HCT116 (cell line): ENCODE measurements around the gene WDR38. TPM values are rescaled to one million over a fixed set of nuclear protein-coding genes. Genes with fewer than 3 reads are reported as not detected.

Experiments
- ATAC-seq: fragments of 200-7000 bp; cut with Tn5 transposase; 2 replicates; pipeline ENCODE4 v1.9.1; 2020; ENCODE audit warnings: mild to moderate bottlenecking, moderate library complexity
- BruUV-seq: library from RNA; stranded (reverse); fragments of 400-500 nt; replicated peaks from 2 replicates; lab custom pipeline; 2021; lab: Mats Ljungman, UMichigan
- CTCF ChIA-PET: fragments of 300-600 bp; sonication (Branson Sonifier 250); formaldehyde crosslinking; loops from one replicate; lab custom pipeline; 2021; ENCODE audit warnings: antibody characterized with exemption; lab: Charles Lee
- POLR2A ChIA-PET: fragments of 300-600, 350-600 bp; sonication (Branson Sonifier 250); formaldehyde crosslinking; loops from one replicate; lab custom pipeline; 2021; ENCODE audit warnings: antibody characterized with exemption; lab: Charles Lee
- RAD21 ChIA-PET, 2 experiments: fragments of 300-600 bp; sonication (Branson Sonifier 250); formaldehyde crosslinking; loops; one replicate each; lab custom pipeline; 2023; ENCODE audit warnings: low total read pairs in 2 of 2; ENCODE audit not compliant: uncharacterized antibody in 2 of 2, unreplicated experiment in 2 of 2, low non-redundant PET in 1 of 2; lab: Charles Lee
- DNase-seq: peaks from one replicate; pipeline ENCODE4 v3.0.0-alpha.2; 2010; ENCODE audit warnings: low read depth, low spot score
- H2AFZ ChIP-seq: fragments of 200-600 bp; shearing (Covaris generic), sonication (generic); 2 replicates; pipeline ENCODE4 v1.6.1; 2017; ENCODE audit warnings: low read depth, mixed run types, mixed read lengths, antibody characterized with exemption, low read length; ENCODE audit not compliant: poor library complexity, severe bottlenecking
- H3K27ac ChIP-seq: 2 replicates; pipeline ENCODE4 v1.5.1; 2012; ENCODE audit warnings: low read depth, low read length
- H3K27me3 ChIP-seq: fragments of 200-600 bp; sonication (generic); 2 replicates; pipeline ENCODE4 v1.6.1; 2016; ENCODE audit warnings: mixed run types, low read length, mixed read lengths; ENCODE audit not compliant: insufficient read depth
- H3K36me3 ChIP-seq, 2 experiments: fragments of 200-500 bp in 1 of 2; fragments of 200-600 bp in 1 of 2; sonication (Bioruptor generic) in 1 of 2; sonication (generic) in 1 of 2; 2 replicates each; pipeline versions ENCODE4 v1.5.1 to v1.6.1; 2014 to 2016; ENCODE audit warnings: low read length in 2 of 2, inconsistent platforms in 1 of 2, mixed read lengths in 1 of 2, mixed run types in 1 of 2; ENCODE audit not compliant: insufficient read depth in 2 of 2, control insufficient read depth in 1 of 2
- H3K4me1 ChIP-seq, 2 experiments: fragments of 200-600 bp in 1 of 2; sonication (generic) in 1 of 2; 2 replicates each; pipeline versions ENCODE4 v1.5.1 to v1.6.1; 2012 to 2017; ENCODE audit warnings: low read length in 2 of 2, inconsistent platforms in 1 of 2, mild to moderate bottlenecking in 1 of 2, mixed read lengths in 1 of 2, mixed run types in 1 of 2, moderate library complexity in 1 of 2; ENCODE audit not compliant: insufficient read depth in 2 of 2, control insufficient read depth in 1 of 2
- H3K4me2 ChIP-seq: fragments of 200-600 bp; sonication (generic); 2 replicates; pipeline ENCODE4 v1.6.1; 2017; ENCODE audit warnings: mixed run types, low read length, mixed read lengths
- H3K4me3 ChIP-seq, 2 experiments: fragments of 200-600 bp in 1 of 2; sonication (generic) in 1 of 2; replicated peaks in 1 of 2; 2 replicates each; pipeline ENCODE4 v1.5.1; 2011 to 2016; ENCODE audit warnings: low read length in 2 of 2, control low read depth in 1 of 2, low read depth in 1 of 2, mild to moderate bottlenecking in 1 of 2, mixed read lengths in 1 of 2, mixed run types in 1 of 2
- H3K79me2 ChIP-seq: fragments of 200-600 bp; sonication (generic); 2 replicates; pipeline ENCODE4 v1.6.1; 2017; ENCODE audit warnings: mild to moderate bottlenecking, mixed run types, low read length, moderate library complexity, mixed read lengths; ENCODE audit not compliant: insufficient read depth
- H3K9ac ChIP-seq: fragments of 200-600 bp; sonication (generic); 2 replicates; pipeline ENCODE4 v1.6.1; 2016; ENCODE audit warnings: low read length, mixed read lengths
- H3K9me2 ChIP-seq: fragments of 200-600 bp; sonication (generic), shearing (Covaris generic); 2 replicates; pipeline ENCODE4 v1.6.1; 2017; ENCODE audit warnings: mixed run types, mild to moderate bottlenecking, moderate library complexity; ENCODE audit not compliant: insufficient read depth
- H3K9me3 ChIP-seq, 2 experiments: fragments of 200-500 bp in 1 of 2; fragments of 200-600 bp in 1 of 2; sonication (Bioruptor generic) in 1 of 2; sonication (generic) in 1 of 2; 2 replicates each; pipeline ENCODE4 v1.6.1; 2014 to 2017; ENCODE audit warnings: low read length in 2 of 2, mixed read lengths in 2 of 2, inconsistent platforms in 1 of 2, low read depth in 1 of 2, mild to moderate bottlenecking in 1 of 2, mixed run types in 1 of 2, moderate library complexity in 1 of 2; ENCODE audit not compliant: control insufficient read depth in 1 of 2, insufficient read depth in 1 of 2
- H4K20me1 ChIP-seq: fragments of 200-600 bp; sonication (generic), shearing (Covaris generic); 2 replicates; pipeline ENCODE4 v1.6.1; 2017; ENCODE audit warnings: mixed run types, mild to moderate bottlenecking, moderate library complexity; ENCODE audit not compliant: insufficient read depth
- CBX3 ChIP-seq: IDR thresholded peaks from 2 replicates; pipeline ENCODE4 v1.6.1; 2012; ENCODE audit warnings: low read depth
- CEBPB ChIP-seq: IDR thresholded peaks from 2 replicates; pipeline ENCODE4 v1.6.1; 2012; ENCODE audit warnings: low read depth
- EGR1 ChIP-seq: IDR thresholded peaks from 2 replicates; pipeline ENCODE4 v1.6.1; 2012; ENCODE audit warnings: low read depth
- EZH2phosphoT487 ChIP-seq: fragments of 200-600 bp; IDR thresholded peaks from 2 replicates; pipeline ENCODE4 v1.6.1; 2018; ENCODE audit warnings: antibody characterized with exemption, borderline replicate concordance
- FOSL1 ChIP-seq: IDR thresholded peaks from 2 replicates; pipeline ENCODE4 v1.6.1; 2012; ENCODE audit warnings: low read depth
- JUND ChIP-seq: IDR thresholded peaks from 2 replicates; pipeline ENCODE4 v1.6.1; 2012
- POLR2AphosphoS5 ChIP-seq: IDR thresholded peaks from 2 replicates; pipeline ENCODE4 v1.6.1; 2011; ENCODE audit warnings: mild to moderate bottlenecking, low read depth, low read length, moderate library complexity
- RAD21 ChIP-seq: IDR thresholded peaks from 2 replicates; pipeline ENCODE4 v1.6.1; 2012; ENCODE audit warnings: low read depth, mild to moderate bottlenecking
- SRF ChIP-seq: IDR thresholded peaks from 2 replicates; pipeline ENCODE4 v1.6.1; 2012; ENCODE audit warnings: low read depth
- TCF7L2 ChIP-seq: IDR thresholded peaks from 2 replicates; pipeline ENCODE4 v1.7.0; 2011; ENCODE audit warnings: borderline replicate concordance, inconsistent platforms; ENCODE audit not compliant: insufficient read depth, insufficient read length; ENCODE audit errors: extremely low read depth
- ZFX ChIP-seq: fragments of 450-650 bp; IDR thresholded peaks from 2 replicates; pipeline ENCODE4 v1.6.1; 2017
- ZNF274 ChIP-seq: fragments of 200-500 bp; sonication (Bioruptor generic); IDR thresholded peaks from 2 replicates; pipeline ENCODE4 v1.6.1; 2014; ENCODE audit warnings: mild to moderate bottlenecking, low read depth, low read length, inconsistent platforms
- intact Hi-C: fragments of 100-400 bp; cut with micrococcal nuclease; formaldehyde crosslinking; loops from 2 replicates; pipeline ENCODE4 v1.10.0; 2022
- total RNA-seq: library from RNA; stranded (reverse); gene quantifications from one replicate; pipeline ENCODE4 v1.2.1, GENCODE V29; 2021; ENCODE audit not compliant: unreplicated experiment
- TF ChIP-seq, protein P1 (sequence below): IDR thresholded peaks from 2 replicates; pipeline ENCODE4 v1.6.1; 2011; ENCODE audit warnings: mild to moderate bottlenecking, low read length, moderate library complexity; ENCODE audit not compliant: insufficient replicate concordance; ENCODE audit errors: extremely low read depth
- TF ChIP-seq, protein P2 (sequence below): IDR thresholded peaks from 2 replicates; pipeline ENCODE4 v1.6.1; 2012
- TF ChIP-seq, protein P3 (sequence below): IDR thresholded peaks from 2 replicates; pipeline ENCODE4 v1.6.1; 2012

The WDR38 gene
- total RNA-seq, 1 experiment from 2014 or later, result not detected

DNA sequence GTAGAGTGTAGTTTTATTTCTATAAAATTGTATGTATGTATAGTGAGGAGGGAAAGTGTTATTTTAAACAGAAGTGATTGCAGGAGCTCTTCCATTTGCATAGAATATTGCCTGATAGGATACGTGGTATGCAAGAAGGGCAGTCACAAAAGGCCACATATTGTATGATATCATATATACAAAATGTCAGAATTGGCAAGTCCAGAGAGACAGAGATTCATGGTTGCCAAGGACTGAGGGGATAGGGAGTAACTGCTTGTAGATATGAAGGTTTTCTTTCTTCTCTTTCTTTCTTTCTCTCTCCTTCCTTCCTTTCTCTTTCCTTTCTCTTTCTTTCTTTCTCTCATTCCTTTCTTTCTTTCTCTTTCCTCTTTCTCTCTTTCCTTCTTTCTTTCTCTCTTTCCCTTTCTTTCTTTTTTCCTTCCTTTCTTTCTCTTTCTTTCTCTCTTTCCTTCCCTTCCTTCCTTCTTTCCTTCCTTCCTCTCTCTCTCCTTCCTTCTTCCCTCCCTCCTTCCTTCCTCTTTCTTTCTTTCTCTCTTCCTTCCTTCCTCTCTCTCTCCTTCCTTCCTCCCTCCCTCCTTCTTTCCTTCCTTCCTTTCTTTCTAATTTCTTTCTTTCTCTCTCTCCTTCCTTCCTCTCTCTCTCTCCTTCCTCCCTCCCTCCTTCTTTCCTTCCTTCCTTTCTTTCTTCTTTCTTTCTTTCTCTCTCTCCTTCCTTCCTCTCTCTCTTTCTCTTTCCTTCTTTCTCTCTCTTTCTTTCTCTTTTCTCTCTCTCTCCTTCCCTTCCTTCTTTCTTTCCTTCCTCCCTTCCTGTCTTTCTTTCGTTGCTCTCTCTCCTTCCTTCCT lies 24.5 kb upstream of the WDR38 start:
- H3K9ac ChIP-seq, result no peak overlapping the region
- peaks cover 14 to 23% of the 10 kb centered on the region in 2 experiments for H3K4me1 ChIP-seq
- H3K9me3 ChIP-seq, result no peaks in the 10 kb centered on the region
- H3K9me2 ChIP-seq, result no peaks in the 10 kb centered on the region
- POLR2A ChIA-PET, result interaction anchor here (0.6 to 0.9 kb wide), 2 partner anchors 10 to 12 kb away, joined by 3 read pairs; no protein-coding TSS in a partner anchor
- H2AFZ ChIP-seq, result peak overlapping the region; percentile 75
- H3K79me2 ChIP-seq, result no peaks in the 10 kb centered on the region
- H3K27me3 ChIP-seq, result no peaks in the 10 kb centered on the region
- H4K20me1 ChIP-seq, result no peaks in the 10 kb centered on the region
- no peak for ATAC-seq
- no TSS peak for BruUV-seq
- intact Hi-C loops, result no loop called here
- H3K4me2 ChIP-seq, result peak overlapping the region; percentile 36; the same call in 1 of the 2 replicates
- TF ChIP-seq ZNF274, result no peak
- TF ChIP-seq SRF, result no peak
- no peak for TF ChIP-seq JUND
- TF ChIP-seq CEBPB, result no peak
- TF ChIP-seq, protein P1, sequence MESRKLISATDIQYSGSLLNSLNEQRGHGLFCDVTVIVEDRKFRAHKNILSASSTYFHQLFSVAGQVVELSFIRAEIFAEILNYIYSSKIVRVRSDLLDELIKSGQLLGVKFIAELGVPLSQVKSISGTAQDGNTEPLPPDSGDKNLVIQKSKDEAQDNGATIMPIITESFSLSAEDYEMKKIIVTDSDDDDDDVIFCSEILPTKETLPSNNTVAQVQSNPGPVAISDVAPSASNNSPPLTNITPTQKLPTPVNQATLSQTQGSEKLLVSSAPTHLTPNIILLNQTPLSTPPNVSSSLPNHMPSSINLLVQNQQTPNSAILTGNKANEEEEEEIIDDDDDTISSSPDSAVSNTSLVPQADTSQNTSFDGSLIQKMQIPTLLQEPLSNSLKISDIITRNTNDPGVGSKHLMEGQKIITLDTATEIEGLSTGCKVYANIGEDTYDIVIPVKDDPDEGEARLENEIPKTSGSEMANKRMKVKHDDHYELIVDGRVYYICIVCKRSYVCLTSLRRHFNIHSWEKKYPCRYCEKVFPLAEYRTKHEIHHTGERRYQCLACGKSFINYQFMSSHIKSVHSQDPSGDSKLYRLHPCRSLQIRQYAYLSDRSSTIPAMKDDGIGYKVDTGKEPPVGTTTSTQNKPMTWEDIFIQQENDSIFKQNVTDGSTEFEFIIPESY, result no peak
- TF ChIP-seq TCF7L2, result no peak
- TF ChIP-seq POLR2AphosphoS5, result no peak
- TF ChIP-seq RAD21, result no peak
- TF ChIP-seq FOSL1, result no peak
- TF ChIP-seq, protein P2, sequence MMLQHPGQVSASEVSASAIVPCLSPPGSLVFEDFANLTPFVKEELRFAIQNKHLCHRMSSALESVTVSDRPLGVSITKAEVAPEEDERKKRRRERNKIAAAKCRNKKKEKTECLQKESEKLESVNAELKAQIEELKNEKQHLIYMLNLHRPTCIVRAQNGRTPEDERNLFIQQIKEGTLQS, result no peak
- TF ChIP-seq, protein P3, sequence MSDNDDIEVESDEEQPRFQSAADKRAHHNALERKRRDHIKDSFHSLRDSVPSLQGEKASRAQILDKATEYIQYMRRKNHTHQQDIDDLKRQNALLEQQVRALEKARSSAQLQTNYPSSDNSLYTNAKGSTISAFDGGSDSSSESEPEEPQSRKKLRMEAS, result no peak
- TF ChIP-seq EZH2phosphoT487, result no peak
- TF ChIP-seq CBX3, result no peak
- TF ChIP-seq ZFX, result no peak
- TF ChIP-seq EGR1, result no peak
- no peak overlapping the region for H3K27ac ChIP-seq
- H3K4me3 ChIP-seq, result no peak overlapping the region
- no peaks in the 10 kb centered on the region for H3K36me3 ChIP-seq
- RAD21 ChIA-PET, result no interaction called here
- DNase-seq, result no peak
- CTCF ChIA-PET, result interaction anchor here (1.4 to 2.5 kb wide), 2 partner anchors 12 to 24 kb away, joined by 4 to 10 read pairs; partner anchors contain the start of gene WDR38
